ENCODE results near the gene ENPEP. TPM values are rescaled to one million over a fixed set of nuclear protein-coding genes. Genes with fewer than 3 reads are reported as not detected.

The ENPEP gene
- total and polyA plus RNA-seq, 4 donors: 4.5 to 41.5 (median 25.5) TPM

GRCh38 chr4:110493520-110493919 is 17.6 kb downstream of the ENPEP start:
- no peaks in the 10 kb centered on the region for H3K27me3 ChIP-seq (ENCODE audit: control insufficient read depth in 4 of 4, insufficient read depth in 4 of 4, low read length in 3 of 4)
- TF ChIP-seq EGR1 (IDR thresholded peaks at IDR 0.05; ENCODE audit: low read depth in 2 of 2) (no peak), JUND (IDR thresholded peaks at IDR 0.05) (no peak)
- 77% methylated on average over 1 of the region's 1 CpG for WGBS

GRCh38 chr4:110498420-110498819 is 22.5 kb downstream of the ENPEP start:
- Histone ChIP-seq H3K27me3 (ENCODE audit: control insufficient read depth in 4 of 4, insufficient read depth in 4 of 4, low read length in 3 of 4) (no peaks in the 10 kb centered on the region), H3K9me3 (ENCODE audit: control insufficient read depth in 4 of 4, low read length in 3 of 4) (no peaks in the 10 kb centered on the region), H3K4me3 (ENCODE audit: low read depth in 1 of 3, low read length in 3 of 3) (no peak overlapping the region), H3K27ac (ENCODE audit: low read depth in 1 of 2, low read length in 2 of 2) (no peak overlapping the region), H3K9ac (ENCODE audit: low read depth in 1 of 2, low read length in 2 of 2) (no peak overlapping the region), H3K4me1 (ENCODE audit: control insufficient read depth in 4 of 4, insufficient read depth in 4 of 4, low read length in 3 of 4) (peaks cover 0 to 3% (median under 1%) of the 10 kb centered on the region in 4 donors), H3K36me3 (ENCODE audit: control insufficient read depth in 4 of 4, insufficient read depth in 3 of 4, low read depth in 1 of 4, low read length in 3 of 4) (peaks cover 0 to 8% (median under 1%) of the 10 kb centered on the region in 4 donors)
- no peak for DNase-seq (ENCODE audit: low spot score)
- WGBS: 98% methylated on average over 5 of the region's 5 CpGs
- TF ChIP-seq GABPA (IDR thresholded peaks at IDR 0.05 in 1 of 2, conservative IDR thresholded peaks at IDR 0.05 in 1 of 2) (no peak), JUND (IDR thresholded peaks at IDR 0.05) (no peak), SP1 (IDR thresholded peaks at IDR 0.05) (no peak), HNF4G (IDR thresholded peaks at IDR 0.05) (no peak), EGR1 (IDR thresholded peaks at IDR 0.05; ENCODE audit: low read depth in 2 of 2) (no peak), RXRA (IDR thresholded peaks at IDR 0.05) (no peak), FOXA2 (IDR thresholded peaks at IDR 0.05) (no peak), TAF1 (conservative IDR thresholded peaks at IDR 0.05) (no peak), NR2F2 (IDR thresholded peaks at IDR 0.05) (no peak), YY1 (IDR thresholded peaks at IDR 0.05) (no peak), HNF4A (conservative IDR thresholded peaks at IDR 0.05) (no peak), RAD21 (IDR thresholded peaks at IDR 0.05) (no peak), FOXA1 (IDR thresholded peaks at IDR 0.05) (no peak)
- TF ChIP-seq, protein P1, sequence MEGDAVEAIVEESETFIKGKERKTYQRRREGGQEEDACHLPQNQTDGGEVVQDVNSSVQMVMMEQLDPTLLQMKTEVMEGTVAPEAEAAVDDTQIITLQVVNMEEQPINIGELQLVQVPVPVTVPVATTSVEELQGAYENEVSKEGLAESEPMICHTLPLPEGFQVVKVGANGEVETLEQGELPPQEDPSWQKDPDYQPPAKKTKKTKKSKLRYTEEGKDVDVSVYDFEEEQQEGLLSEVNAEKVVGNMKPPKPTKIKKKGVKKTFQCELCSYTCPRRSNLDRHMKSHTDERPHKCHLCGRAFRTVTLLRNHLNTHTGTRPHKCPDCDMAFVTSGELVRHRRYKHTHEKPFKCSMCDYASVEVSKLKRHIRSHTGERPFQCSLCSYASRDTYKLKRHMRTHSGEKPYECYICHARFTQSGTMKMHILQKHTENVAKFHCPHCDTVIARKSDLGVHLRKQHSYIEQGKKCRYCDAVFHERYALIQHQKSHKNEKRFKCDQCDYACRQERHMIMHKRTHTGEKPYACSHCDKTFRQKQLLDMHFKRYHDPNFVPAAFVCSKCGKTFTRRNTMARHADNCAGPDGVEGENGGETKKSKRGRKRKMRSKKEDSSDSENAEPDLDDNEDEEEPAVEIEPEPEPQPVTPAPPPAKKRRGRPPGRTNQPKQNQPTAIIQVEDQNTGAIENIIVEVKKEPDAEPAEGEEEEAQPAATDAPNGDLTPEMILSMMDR (IDR thresholded peaks at IDR 0.05; ENCODE audit: low read depth, low read length, missing input control): no peak
- TF ChIP-seq, protein P2, sequence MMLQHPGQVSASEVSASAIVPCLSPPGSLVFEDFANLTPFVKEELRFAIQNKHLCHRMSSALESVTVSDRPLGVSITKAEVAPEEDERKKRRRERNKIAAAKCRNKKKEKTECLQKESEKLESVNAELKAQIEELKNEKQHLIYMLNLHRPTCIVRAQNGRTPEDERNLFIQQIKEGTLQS (IDR thresholded peaks at IDR 0.05): no peak
- TF ChIP-seq, protein P3, sequence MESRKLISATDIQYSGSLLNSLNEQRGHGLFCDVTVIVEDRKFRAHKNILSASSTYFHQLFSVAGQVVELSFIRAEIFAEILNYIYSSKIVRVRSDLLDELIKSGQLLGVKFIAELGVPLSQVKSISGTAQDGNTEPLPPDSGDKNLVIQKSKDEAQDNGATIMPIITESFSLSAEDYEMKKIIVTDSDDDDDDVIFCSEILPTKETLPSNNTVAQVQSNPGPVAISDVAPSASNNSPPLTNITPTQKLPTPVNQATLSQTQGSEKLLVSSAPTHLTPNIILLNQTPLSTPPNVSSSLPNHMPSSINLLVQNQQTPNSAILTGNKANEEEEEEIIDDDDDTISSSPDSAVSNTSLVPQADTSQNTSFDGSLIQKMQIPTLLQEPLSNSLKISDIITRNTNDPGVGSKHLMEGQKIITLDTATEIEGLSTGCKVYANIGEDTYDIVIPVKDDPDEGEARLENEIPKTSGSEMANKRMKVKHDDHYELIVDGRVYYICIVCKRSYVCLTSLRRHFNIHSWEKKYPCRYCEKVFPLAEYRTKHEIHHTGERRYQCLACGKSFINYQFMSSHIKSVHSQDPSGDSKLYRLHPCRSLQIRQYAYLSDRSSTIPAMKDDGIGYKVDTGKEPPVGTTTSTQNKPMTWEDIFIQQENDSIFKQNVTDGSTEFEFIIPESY (IDR thresholded peaks at IDR 0.05): no peak
- TF ChIP-seq, protein P4, sequence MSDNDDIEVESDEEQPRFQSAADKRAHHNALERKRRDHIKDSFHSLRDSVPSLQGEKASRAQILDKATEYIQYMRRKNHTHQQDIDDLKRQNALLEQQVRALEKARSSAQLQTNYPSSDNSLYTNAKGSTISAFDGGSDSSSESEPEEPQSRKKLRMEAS (IDR thresholded peaks at IDR 0.05): no peak
- TF ChIP-seq, protein P5, sequence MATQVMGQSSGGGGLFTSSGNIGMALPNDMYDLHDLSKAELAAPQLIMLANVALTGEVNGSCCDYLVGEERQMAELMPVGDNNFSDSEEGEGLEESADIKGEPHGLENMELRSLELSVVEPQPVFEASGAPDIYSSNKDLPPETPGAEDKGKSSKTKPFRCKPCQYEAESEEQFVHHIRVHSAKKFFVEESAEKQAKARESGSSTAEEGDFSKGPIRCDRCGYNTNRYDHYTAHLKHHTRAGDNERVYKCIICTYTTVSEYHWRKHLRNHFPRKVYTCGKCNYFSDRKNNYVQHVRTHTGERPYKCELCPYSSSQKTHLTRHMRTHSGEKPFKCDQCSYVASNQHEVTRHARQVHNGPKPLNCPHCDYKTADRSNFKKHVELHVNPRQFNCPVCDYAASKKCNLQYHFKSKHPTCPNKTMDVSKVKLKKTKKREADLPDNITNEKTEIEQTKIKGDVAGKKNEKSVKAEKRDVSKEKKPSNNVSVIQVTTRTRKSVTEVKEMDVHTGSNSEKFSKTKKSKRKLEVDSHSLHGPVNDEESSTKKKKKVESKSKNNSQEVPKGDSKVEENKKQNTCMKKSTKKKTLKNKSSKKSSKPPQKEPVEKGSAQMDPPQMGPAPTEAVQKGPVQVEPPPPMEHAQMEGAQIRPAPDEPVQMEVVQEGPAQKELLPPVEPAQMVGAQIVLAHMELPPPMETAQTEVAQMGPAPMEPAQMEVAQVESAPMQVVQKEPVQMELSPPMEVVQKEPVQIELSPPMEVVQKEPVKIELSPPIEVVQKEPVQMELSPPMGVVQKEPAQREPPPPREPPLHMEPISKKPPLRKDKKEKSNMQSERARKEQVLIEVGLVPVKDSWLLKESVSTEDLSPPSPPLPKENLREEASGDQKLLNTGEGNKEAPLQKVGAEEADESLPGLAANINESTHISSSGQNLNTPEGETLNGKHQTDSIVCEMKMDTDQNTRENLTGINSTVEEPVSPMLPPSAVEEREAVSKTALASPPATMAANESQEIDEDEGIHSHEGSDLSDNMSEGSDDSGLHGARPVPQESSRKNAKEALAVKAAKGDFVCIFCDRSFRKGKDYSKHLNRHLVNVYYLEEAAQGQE (IDR thresholded peaks at IDR 0.05): no peak

More at GRCh38 chr4:110493520-110493919, 17.6 kb downstream of the ENPEP start:
- Histone ChIP-seq H3K9ac (ENCODE audit: low read depth in 1 of 2, low read length in 2 of 2) (no peak overlapping the region), H3K9me3 (ENCODE audit: control insufficient read depth in 4 of 4, low read length in 3 of 4) (no peaks in the 10 kb centered on the region), H3K4me3 (ENCODE audit: low read depth in 1 of 3, low read length in 3 of 3) (no peak overlapping the region), H3K27ac (ENCODE audit: low read depth in 1 of 2, low read length in 2 of 2) (no peak overlapping the region), H3K4me1 (ENCODE audit: control insufficient read depth in 4 of 4, insufficient read depth in 4 of 4, low read length in 3 of 4) (peaks cover 0 to 3% (median under 1%) of the 10 kb centered on the region in 4 donors), H3K36me3 (ENCODE audit: control insufficient read depth in 4 of 4, insufficient read depth in 3 of 4, low read depth in 1 of 4, low read length in 3 of 4) (peaks cover 1 to 18% (median 6%) of the 10 kb centered on the region in 4 donors)
- no peak for DNase-seq (ENCODE audit: low spot score)
